GM12874 (cell line): Measurements from ENCODE around the gene TRIM61.

Experiments used
- TF ChIP-seq, protein P1 (sequence below): IDR thresholded peaks from 2 replicates; pipeline ENCODE4 v1.5.1; 2011; ENCODE audit warnings: low read depth, mild to moderate bottlenecking, control low read depth, low read length, moderate library complexity; ENCODE audit not compliant: insufficient read depth

The TRIM61 gene

DNA sequence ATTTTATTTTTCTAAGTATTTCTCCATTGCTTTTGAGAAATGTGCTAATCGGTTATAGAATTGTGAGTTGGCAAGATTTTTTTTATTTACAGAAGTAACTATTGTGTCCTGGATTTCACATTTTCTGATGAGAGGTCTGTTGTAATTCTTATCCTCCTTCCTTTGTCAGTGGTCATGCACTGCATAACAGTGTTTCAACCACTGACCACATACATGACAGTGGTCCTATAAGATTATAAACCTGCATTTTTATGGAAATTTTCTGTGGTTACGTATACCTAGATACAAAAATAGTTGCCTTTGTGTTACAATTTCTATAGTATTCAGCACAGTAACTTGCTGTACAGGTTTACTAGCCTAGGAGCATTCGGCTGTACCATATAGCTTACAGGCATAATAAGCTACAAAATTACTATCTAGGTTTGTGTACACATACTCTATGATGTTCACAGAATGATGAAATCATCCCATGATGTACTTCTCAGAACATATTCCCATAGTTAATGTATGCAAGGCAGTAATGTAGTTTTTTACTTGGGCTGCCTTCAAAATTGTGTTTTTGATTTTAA, 52.7 kb downstream of the TRIM61 start:
- TF ChIP-seq, protein P1, sequence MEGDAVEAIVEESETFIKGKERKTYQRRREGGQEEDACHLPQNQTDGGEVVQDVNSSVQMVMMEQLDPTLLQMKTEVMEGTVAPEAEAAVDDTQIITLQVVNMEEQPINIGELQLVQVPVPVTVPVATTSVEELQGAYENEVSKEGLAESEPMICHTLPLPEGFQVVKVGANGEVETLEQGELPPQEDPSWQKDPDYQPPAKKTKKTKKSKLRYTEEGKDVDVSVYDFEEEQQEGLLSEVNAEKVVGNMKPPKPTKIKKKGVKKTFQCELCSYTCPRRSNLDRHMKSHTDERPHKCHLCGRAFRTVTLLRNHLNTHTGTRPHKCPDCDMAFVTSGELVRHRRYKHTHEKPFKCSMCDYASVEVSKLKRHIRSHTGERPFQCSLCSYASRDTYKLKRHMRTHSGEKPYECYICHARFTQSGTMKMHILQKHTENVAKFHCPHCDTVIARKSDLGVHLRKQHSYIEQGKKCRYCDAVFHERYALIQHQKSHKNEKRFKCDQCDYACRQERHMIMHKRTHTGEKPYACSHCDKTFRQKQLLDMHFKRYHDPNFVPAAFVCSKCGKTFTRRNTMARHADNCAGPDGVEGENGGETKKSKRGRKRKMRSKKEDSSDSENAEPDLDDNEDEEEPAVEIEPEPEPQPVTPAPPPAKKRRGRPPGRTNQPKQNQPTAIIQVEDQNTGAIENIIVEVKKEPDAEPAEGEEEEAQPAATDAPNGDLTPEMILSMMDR: no peak

DNA sequence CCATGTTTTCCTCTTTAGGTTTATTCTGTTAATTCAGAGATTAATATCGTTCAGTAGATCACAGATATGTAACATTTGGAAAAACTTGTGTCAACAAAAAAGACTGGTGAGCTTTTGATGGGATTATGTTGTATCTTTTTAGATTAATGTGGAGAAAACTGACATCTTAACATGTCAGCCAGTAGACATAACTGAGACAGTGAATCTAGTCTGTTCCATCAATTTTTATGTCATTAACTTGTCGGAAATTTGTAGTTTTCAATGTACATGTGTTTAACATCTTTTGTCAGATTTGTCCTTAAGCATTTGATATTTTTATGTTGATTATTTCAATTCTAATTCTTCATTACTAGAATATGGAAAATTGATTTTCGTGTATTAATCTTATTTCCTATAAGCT, 58.5 kb downstream of the TRIM61 start:
- TF ChIP-seq, protein P1: no peak
